Measurements from ENCODE around the gene GPALPP1. TPM values are rescaled to one million over a fixed set of nuclear protein-coding genes. Genes with fewer than 3 reads are reported as not detected.
"Not testable (repeated sequence)": the region's sequence is repeated elsewhere in the genome, so short reads cannot be mapped to it uniquely, and the experiment has no call there.

GPALPP1 gene
- total and polyA plus RNA-seq, 10 donors = 9.6 to 33.4 (median 26.8) TPM

- Histone ChIP-seq H3K36me3 (no peaks in the 10 kb centered on the region), H3K27ac (no peak overlapping the region), H3K4me1 (no peaks in the 10 kb centered on the region), H3K27me3 (replicated peaks in 1 of 7) (peaks cover 0 to 10% (median 0%) of the 10 kb centered on the region in 7 donors), H3K9me3 (no peaks in the 10 kb centered on the region), H3K4me3 (no peak overlapping the region)
- no peak for DNase-seq
- 84 to 88% (median 85%) methylated on average over 7 of the region's 7 CpGs for WGBS, 5 donors
- TF ChIP-seq POLR2AphosphoS5 (IDR thresholded peaks at IDR 0.05) = no peak
- TF ChIP-seq POLR2A (IDR thresholded peaks at IDR 0.05) = no peak
- no peak for TF ChIP-seq CTCF (IDR thresholded peaks at IDR 0.05 in 8 of 11, conservative IDR thresholded peaks at IDR 0.05 in 3 of 11)
- intact Hi-C loops (cut with DNase I; ENCODE audit: low total_unique reads) = no loop called here
Observed at GRCh38 chr13:45063261-45063860, 74.0 kb downstream of the GPALPP1 start.

GRCh38 chr13:45063889-45064288, 74.6 kb downstream of the GPALPP1 start:
- H3K4me1 ChIP-seq; H3K36me3 ChIP-seq; H3K4me3 ChIP-seq; intact Hi-C loops (cut with DNase I; ENCODE audit: low total_unique reads); H3K27ac ChIP-seq; DNase-seq; H3K9me3 ChIP-seq: not testable (repeated sequence)
- H3K27me3 ChIP-seq (replicated peaks in 1 of 7) = peaks cover 0 to 10% (median 0%) of the 10 kb centered on the region in 7 donors
- WGBS, 5 donors = 87 to 96% (median 93%) methylated on average over 3 of the region's 3 CpGs

GRCh38 chr13:45064889-45065288, 75.6 kb downstream of the GPALPP1 start:
- 81 to 94% (median 85%) methylated on average over 6 of the region's 6 CpGs for WGBS, 5 donors
- H3K36me3 ChIP-seq = no peaks in the 10 kb centered on the region
- H3K4me3 ChIP-seq = no peak overlapping the region
- H3K9me3 ChIP-seq = no peaks in the 10 kb centered on the region
- intact Hi-C loops (cut with DNase I; ENCODE audit: low total_unique reads) = no loop called here
- H3K4me1 ChIP-seq = no peaks in the 10 kb centered on the region
- peaks cover 0 to 10% (median 0%) of the 10 kb centered on the region in 7 donors for H3K27me3 ChIP-seq (replicated peaks in 1 of 7)
- H3K27ac ChIP-seq = no peak overlapping the region
- TF ChIP-seq POLR2AphosphoS5 (IDR thresholded peaks at IDR 0.05) = no peak
- TF ChIP-seq CTCF (IDR thresholded peaks at IDR 0.05 in 8 of 11, conservative IDR thresholded peaks at IDR 0.05 in 3 of 11) = no peak
- TF ChIP-seq POLR2A (IDR thresholded peaks at IDR 0.05) = no peak
- no peak for DNase-seq

GRCh38 chr13:45068036-45069001, 79.0 kb downstream of the GPALPP1 start:
- DNase-seq = no peak
- Histone ChIP-seq H3K9me3 (no peaks in the 10 kb centered on the region), H3K27me3 (replicated peaks in 1 of 7) (no peaks in the 10 kb centered on the region), H3K4me3 (no peak overlapping the region), H3K4me1 (no peaks in the 10 kb centered on the region), H3K36me3 (no peaks in the 10 kb centered on the region), H3K27ac (no peak overlapping the region)
- intact Hi-C loops (cut with DNase I; ENCODE audit: low total_unique reads) = no loop called here
- WGBS, 5 donors = 49 to 54% (median 49%) methylated on average over 5 of the region's 5 CpGs
- TF ChIP-seq POLR2AphosphoS5 (IDR thresholded peaks at IDR 0.05) = no peak
- TF ChIP-seq POLR2A (IDR thresholded peaks at IDR 0.05) = no peak
- TF ChIP-seq CTCF (IDR thresholded peaks at IDR 0.05 in 8 of 11, conservative IDR thresholded peaks at IDR 0.05 in 3 of 11) = no peak

Measured in spleen (tissue), 11 donors.